A549 (cell line): Measurements from ENCODE around the gene SSC5D. TPM values are rescaled to one million over a fixed set of nuclear protein-coding genes. Genes with fewer than 3 reads are reported as not detected.

Experiments
- ATAC-seq, 2 experiments: fragments of 200-7000 bp in 1 of 2; fragments of >200 bp in 1 of 2; cut with Nextera tagmentation in 1 of 2; cut with Tn5 transposase in 1 of 2; 3 replicates each; pipeline versions ENCODE4 v1.8.0 to v1.9.1; 2018 to 2020; ENCODE audit warnings: mild to moderate bottlenecking in 1 of 2, moderate library complexity in 1 of 2
- CTCF ChIA-PET: fragments of 300-600 bp; sonication (Branson Sonifier 250); formaldehyde crosslinking; extraction: SDS; loops from one replicate; lab custom pipeline; 2021; ENCODE audit warnings: antibody characterized with exemption, inconsistent platforms; lab: Yijun Ruan, JAX
- POLR2A ChIA-PET: fragments of 350-600 bp; formaldehyde crosslinking; extraction: SDS; loops from one replicate; lab custom pipeline; 2021; ENCODE audit warnings: antibody characterized with exemption, inconsistent platforms; lab: Yijun Ruan, JAX
- DNase-seq, 2 experiments: peaks; one replicate each; pipeline versions ENCODE4 v3.0.0 to v3.0.0-alpha.2; 2011 to 2016; ENCODE audit warnings: low read depth in 1 of 2, low spot score in 1 of 2
- FAIRE-seq: peaks from 2 replicates; lab custom pipeline; 2011; peaks lifted over from hg19 to GRCh38; lab: Jason Lieb, UNC
- H3K27ac ChIP-seq, 2 experiments: fragments of >200 bp; sonication (Bioruptor Twin); formaldehyde crosslinking; 3 replicates each; pipeline ENCODE4 v1.5.1; 2016 to 2017
- H3K4me1 ChIP-seq: fragments of >200 bp; sonication (Bioruptor Twin); formaldehyde crosslinking; 3 replicates; pipeline ENCODE4 v1.6.1; 2016
- H3K4me2 ChIP-seq: fragments of >200 bp; sonication (Bioruptor Twin); formaldehyde crosslinking; 3 replicates; pipeline ENCODE4 v1.6.1; 2016
- H3K4me3 ChIP-seq: fragments of >200 bp; sonication (Bioruptor Twin); formaldehyde crosslinking; 3 replicates; pipeline ENCODE4 v1.5.1; 2016
- H3K9me3 ChIP-seq: fragments of >200 bp; sonication (Bioruptor Twin); formaldehyde crosslinking; 3 replicates; pipeline ENCODE4 v1.6.1; 2016
- BHLHE40 ChIP-seq: IDR thresholded peaks from 2 replicates; pipeline ENCODE4 v1.6.1; 2012; ENCODE audit warnings: low read depth, low read length, inconsistent platforms
- CEBPB ChIP-seq, 2 experiments: fragments of >200 bp in 1 of 2; sonication (Bioruptor Twin) in 1 of 2; formaldehyde crosslinking in 1 of 2; IDR thresholded peaks; 2 replicates each; pipeline ENCODE4 v1.6.1; 2012 to 2016
- CHD2 ChIP-seq: fragments of 150-350 bp; IDR thresholded peaks from 2 replicates; pipeline ENCODE4 v1.6.1; 2014; ENCODE audit warnings: low read length; ENCODE audit not compliant: partially characterized antibody
- EP300 ChIP-seq, 2 experiments: fragments of >200 bp; sonication (Bioruptor Twin); formaldehyde crosslinking; IDR thresholded peaks; 2 replicates in 1 of 2; 3 replicates in 1 of 2; pipeline ENCODE4 v1.6.1; 2016 to 2017
- FOXS1 ChIP-seq: fragments of 250-450 bp; sonication (Bioruptor Pico); IDR thresholded peaks from 2 replicates; pipeline ENCODE4 v1.5.0; 2020; ENCODE audit warnings: mild to moderate bottlenecking, moderate library complexity
- GATA3 ChIP-seq: IDR thresholded peaks from 2 replicates; pipeline ENCODE4 v1.6.1; 2012; ENCODE audit warnings: borderline replicate concordance
- HEYL ChIP-seq: fragments of 250-450 bp; sonication (Bioruptor Pico); IDR thresholded peaks from 2 replicates; pipeline ENCODE4 v1.8.0; 2021; ENCODE audit warnings: mild to moderate bottlenecking, moderate library complexity
- JUN ChIP-seq, 2 experiments: fragments of >200 bp; sonication (Bioruptor Twin); formaldehyde crosslinking; IDR thresholded peaks; 2 replicates in 1 of 2; 3 replicates in 1 of 2; pipeline ENCODE4 v1.6.1; 2016 to 2017
- MAFK ChIP-seq: fragments of 450-650 bp; IDR thresholded peaks from 2 replicates; pipeline ENCODE4 v1.6.1; 2014; ENCODE audit not compliant: partially characterized antibody
- MAZ ChIP-seq: fragments of 150-350 bp; IDR thresholded peaks from 2 replicates; pipeline ENCODE4 v1.6.1; 2014; ENCODE audit warnings: antibody characterized with exemption, low read depth, low read length, borderline replicate concordance
- NPAS2 ChIP-seq: fragments of 250-450 bp; sonication (Bioruptor Pico); IDR thresholded peaks from 2 replicates; pipeline ENCODE4 v1.8.0; 2022; ENCODE audit warnings: mild to moderate bottlenecking, moderate library complexity, borderline replicate concordance
- RAD21 ChIP-seq, 2 experiments: fragments of >200 bp in 1 of 2; sonication (Bioruptor Twin) in 1 of 2; formaldehyde crosslinking in 1 of 2; IDR thresholded peaks in 1 of 2; conservative IDR thresholded peaks in 1 of 2; 2 replicates in 1 of 2; 3 replicates in 1 of 2; pipeline ENCODE4 v1.6.1; 2012 to 2018; ENCODE audit warnings: inconsistent platforms in 1 of 2
- SMC3 ChIP-seq: fragments of >200 bp; sonication (Bioruptor Twin); formaldehyde crosslinking; IDR thresholded peaks from 3 replicates; pipeline ENCODE4 v1.6.1; 2018; ENCODE audit warnings: inconsistent platforms
- ZC3H11A ChIP-seq: fragments of 450-650 bp; IDR thresholded peaks from 2 replicates; pipeline ENCODE4 v1.6.1; 2014; ENCODE audit warnings: antibody characterized with exemption, mild to moderate bottlenecking
- ZFP36 ChIP-seq: fragments of 450-650 bp; IDR thresholded peaks from 2 replicates; pipeline ENCODE4 v1.6.1; 2014; ENCODE audit warnings: borderline replicate concordance; ENCODE audit not compliant: partially characterized antibody
- WGBS: methylation state at CpG from one replicate; pipeline ENCODE4 v1.1.6; 2017; ENCODE audit errors: missing lambda C conversion rate; 5-methylcytosine and 5-hydroxymethylcytosine counted together
- polyA plus RNA-seq, 4 experiments: library from polyadenylated mRNA; depleted of rRNA in 3 of 4; stranded (reverse); fragments of >200 nt; fragmentation: RNase III in 1 of 4; extraction: RNeasy Plus Mini Kit Qiagen cat#74134 plus additional on column Dnase treatment in 1 of 4; gene quantifications; 2 replicates in 3 of 4; 3 replicates in 1 of 4; pipeline ENCODE4 v1.2.3, GENCODE V29; 2011 to 2017
- TF ChIP-seq, protein P1 (sequence below): fragments of 200-600 bp; sonication (generic); IDR thresholded peaks from 2 replicates; pipeline ENCODE4 v1.6.1; 2016; ENCODE audit warnings: antibody characterized with exemption, mild to moderate bottlenecking, moderate library complexity
- TF ChIP-seq, protein P2 (sequence below): fragments of >200 bp; sonication (Bioruptor Twin); formaldehyde crosslinking; IDR thresholded peaks from 3 replicates; pipeline ENCODE4 v1.5.1; 2016
- TF ChIP-seq, protein P3 (sequence below): fragments of 250-450 bp; sonication (Bioruptor Pico); IDR thresholded peaks from 2 replicates; pipeline ENCODE4 v1.5.0; 2020; ENCODE audit warnings: low read depth, mild to moderate bottlenecking, moderate library complexity

The SSC5D gene
- polyA plus RNA-seq, 2 of the 4 experiments (the other 2 are of a cell fraction), result 0.22 to 1.5 TPM

DNA sequence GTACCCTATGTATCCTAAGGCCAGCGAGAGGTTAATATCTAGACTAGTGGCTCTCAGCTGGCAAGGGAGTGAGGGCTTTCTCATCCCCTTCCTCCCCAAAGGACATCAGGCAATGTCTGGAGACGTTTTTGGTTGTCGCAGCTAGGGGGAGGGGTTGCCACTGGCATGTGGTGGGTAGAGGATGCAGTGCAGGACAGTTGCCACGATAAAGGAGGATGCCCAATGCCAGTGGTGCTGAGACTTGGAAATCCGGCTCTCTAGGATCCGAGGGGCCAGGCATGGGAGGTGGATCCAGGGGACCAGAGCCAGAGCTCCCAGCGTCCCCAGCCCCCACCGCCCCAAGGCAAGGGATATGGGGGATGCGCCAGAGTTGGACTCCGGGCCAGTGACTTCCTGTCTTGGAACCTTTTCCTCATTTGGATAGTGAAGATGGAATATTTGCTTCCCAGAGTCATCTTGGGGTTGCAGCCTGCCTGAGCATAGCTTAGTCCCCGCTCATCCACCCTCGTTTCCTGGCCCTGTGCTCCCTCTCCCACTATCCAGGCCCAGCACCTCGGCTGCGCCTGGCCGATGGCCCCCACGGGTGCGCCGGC, 4.9 kb downstream of the SSC5D start:
- WGBS, result 63% methylated on average over 15 of the region's 18 CpGs
- FAIRE-seq (no peak), ATAC-seq (no peak), DNase-seq (no peak)
- ChIA-PET POLR2A (no interaction called here), CTCF (interaction anchor here (1.2 to 17.3 kb wide), 10 partner anchors 10 to 352 kb away, joined by 3 to 219 read pairs (median 6); no protein-coding TSS in a partner anchor)
- Histone ChIP-seq H3K4me3 (no peak overlapping the region), H3K9me3 (no peaks in the 10 kb centered on the region), H3K4me1 (peaks cover 37% of the 10 kb centered on the region), H3K4me2 (no peak overlapping the region)
- TF ChIP-seq SMC3, result no peak
- TF ChIP-seq ZC3H11A, result no peak
- TF ChIP-seq MAZ, result no peak
- TF ChIP-seq, protein P1, sequence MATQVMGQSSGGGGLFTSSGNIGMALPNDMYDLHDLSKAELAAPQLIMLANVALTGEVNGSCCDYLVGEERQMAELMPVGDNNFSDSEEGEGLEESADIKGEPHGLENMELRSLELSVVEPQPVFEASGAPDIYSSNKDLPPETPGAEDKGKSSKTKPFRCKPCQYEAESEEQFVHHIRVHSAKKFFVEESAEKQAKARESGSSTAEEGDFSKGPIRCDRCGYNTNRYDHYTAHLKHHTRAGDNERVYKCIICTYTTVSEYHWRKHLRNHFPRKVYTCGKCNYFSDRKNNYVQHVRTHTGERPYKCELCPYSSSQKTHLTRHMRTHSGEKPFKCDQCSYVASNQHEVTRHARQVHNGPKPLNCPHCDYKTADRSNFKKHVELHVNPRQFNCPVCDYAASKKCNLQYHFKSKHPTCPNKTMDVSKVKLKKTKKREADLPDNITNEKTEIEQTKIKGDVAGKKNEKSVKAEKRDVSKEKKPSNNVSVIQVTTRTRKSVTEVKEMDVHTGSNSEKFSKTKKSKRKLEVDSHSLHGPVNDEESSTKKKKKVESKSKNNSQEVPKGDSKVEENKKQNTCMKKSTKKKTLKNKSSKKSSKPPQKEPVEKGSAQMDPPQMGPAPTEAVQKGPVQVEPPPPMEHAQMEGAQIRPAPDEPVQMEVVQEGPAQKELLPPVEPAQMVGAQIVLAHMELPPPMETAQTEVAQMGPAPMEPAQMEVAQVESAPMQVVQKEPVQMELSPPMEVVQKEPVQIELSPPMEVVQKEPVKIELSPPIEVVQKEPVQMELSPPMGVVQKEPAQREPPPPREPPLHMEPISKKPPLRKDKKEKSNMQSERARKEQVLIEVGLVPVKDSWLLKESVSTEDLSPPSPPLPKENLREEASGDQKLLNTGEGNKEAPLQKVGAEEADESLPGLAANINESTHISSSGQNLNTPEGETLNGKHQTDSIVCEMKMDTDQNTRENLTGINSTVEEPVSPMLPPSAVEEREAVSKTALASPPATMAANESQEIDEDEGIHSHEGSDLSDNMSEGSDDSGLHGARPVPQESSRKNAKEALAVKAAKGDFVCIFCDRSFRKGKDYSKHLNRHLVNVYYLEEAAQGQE, result no peak
- no peak for TF ChIP-seq MAFK
- no peak for TF ChIP-seq RAD21 (conservative IDR thresholded peaks at IDR 0.05 in 1 of 2, IDR thresholded peaks at IDR 0.05 in 1 of 2)
- no peak for TF ChIP-seq JUN (IDR thresholded peaks at IDR 0.05)
- TF ChIP-seq EP300 (IDR thresholded peaks at IDR 0.05), result no peak
- TF ChIP-seq, all 56 proteins: peak for 0
- peak overlapping the region in 1 of 2 experiments; percentile 22; a peak in 1 of 6 replicates for H3K27ac ChIP-seq

DNA sequence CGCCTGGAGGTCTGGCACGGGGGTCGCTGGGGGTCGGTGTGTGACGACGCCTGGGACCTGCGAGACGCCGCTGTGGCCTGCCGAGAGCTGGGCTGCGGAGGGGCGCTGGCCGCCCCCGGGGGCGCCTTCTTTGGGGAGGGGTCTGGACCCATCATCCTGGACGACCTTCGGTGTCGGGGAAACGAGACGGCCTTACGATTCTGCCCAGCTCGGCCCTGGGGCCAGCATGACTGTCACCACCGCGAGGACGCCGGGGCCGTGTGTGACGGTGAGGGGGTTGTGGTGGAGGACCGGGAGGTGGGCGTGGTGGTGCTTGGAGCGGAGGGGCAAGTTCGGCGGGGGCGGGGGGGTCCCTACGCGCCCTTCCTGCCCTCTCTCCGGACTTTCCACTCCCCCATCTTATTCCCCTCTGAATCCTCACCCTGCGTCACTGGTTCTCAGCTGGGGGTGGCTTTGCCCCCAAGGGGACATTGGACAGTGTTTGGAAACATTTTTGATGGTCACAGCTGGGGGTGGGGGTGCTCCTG, 5.5 kb downstream of the SSC5D start:
- CTCF ChIA-PET, result interaction anchor here (1.0 to 17.3 kb wide), 10 partner anchors 10 to 353 kb away, joined by 3 to 219 read pairs (median 5); partner anchors contain the start of gene ZNF865
- POLR2A ChIA-PET, result no interaction called here
- DNase-seq (no peak), FAIRE-seq (no peak), ATAC-seq (no peak)
- no peaks in the 10 kb centered on the region for H3K9me3 ChIP-seq
- TF ChIP-seq FOXS1 (CRISPR knock-in tag), result no peak
- TF ChIP-seq BHLHE40, result no peak
- TF ChIP-seq, protein P2, sequence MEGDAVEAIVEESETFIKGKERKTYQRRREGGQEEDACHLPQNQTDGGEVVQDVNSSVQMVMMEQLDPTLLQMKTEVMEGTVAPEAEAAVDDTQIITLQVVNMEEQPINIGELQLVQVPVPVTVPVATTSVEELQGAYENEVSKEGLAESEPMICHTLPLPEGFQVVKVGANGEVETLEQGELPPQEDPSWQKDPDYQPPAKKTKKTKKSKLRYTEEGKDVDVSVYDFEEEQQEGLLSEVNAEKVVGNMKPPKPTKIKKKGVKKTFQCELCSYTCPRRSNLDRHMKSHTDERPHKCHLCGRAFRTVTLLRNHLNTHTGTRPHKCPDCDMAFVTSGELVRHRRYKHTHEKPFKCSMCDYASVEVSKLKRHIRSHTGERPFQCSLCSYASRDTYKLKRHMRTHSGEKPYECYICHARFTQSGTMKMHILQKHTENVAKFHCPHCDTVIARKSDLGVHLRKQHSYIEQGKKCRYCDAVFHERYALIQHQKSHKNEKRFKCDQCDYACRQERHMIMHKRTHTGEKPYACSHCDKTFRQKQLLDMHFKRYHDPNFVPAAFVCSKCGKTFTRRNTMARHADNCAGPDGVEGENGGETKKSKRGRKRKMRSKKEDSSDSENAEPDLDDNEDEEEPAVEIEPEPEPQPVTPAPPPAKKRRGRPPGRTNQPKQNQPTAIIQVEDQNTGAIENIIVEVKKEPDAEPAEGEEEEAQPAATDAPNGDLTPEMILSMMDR, result no peak
- no peak for TF ChIP-seq CEBPB (IDR thresholded peaks at IDR 0.05)
- no peak for TF ChIP-seq NPAS2 (CRISPR knock-in tag)
- no peak for TF ChIP-seq ZFP36
- TF ChIP-seq GATA3, result no peak
- TF ChIP-seq, protein P3, sequence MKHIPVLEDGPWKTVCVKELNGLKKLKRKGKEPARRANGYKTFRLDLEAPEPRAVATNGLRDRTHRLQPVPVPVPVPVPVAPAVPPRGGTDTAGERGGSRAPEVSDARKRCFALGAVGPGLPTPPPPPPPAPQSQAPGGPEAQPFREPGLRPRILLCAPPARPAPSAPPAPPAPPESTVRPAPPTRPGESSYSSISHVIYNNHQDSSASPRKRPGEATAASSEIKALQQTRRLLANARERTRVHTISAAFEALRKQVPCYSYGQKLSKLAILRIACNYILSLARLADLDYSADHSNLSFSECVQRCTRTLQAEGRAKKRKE, result no peak
- no peak for TF ChIP-seq CHD2
- no peak for TF ChIP-seq HEYL (CRISPR knock-in tag)
- H3K27ac ChIP-seq, result peak overlapping the region in 1 of 2 experiments; percentile 22; a peak in 1 of 6 replicates
- H3K4me1 ChIP-seq, result peaks cover 31% of the 10 kb centered on the region
- no peak overlapping the region for H3K4me2 ChIP-seq
- 70% methylated on average over 20 of the region's 38 CpGs for WGBS
- H3K4me3 ChIP-seq, result no peak overlapping the region
